Bone marrow (tissue), 2 donors: ENCODE measurements around the gene NEK7.
A peak's percentile ranks its signal among the peaks of the same experiment; 100 is the strongest.

ENCODE experiments used
- DNase-seq, 2 donors: peaks; one replicate each; lab custom pipeline; 2025; lab: John Stamatoyannopoulos, UW

The NEK7 gene

GRCh38 chr1:198255784-198256183 is 99.0 kb downstream of the NEK7 start:
- DNase-seq = no peak

GRCh38 chr1:198258491-198258890 is 101.7 kb downstream of the NEK7 start:
- no peak for DNase-seq

DNA sequence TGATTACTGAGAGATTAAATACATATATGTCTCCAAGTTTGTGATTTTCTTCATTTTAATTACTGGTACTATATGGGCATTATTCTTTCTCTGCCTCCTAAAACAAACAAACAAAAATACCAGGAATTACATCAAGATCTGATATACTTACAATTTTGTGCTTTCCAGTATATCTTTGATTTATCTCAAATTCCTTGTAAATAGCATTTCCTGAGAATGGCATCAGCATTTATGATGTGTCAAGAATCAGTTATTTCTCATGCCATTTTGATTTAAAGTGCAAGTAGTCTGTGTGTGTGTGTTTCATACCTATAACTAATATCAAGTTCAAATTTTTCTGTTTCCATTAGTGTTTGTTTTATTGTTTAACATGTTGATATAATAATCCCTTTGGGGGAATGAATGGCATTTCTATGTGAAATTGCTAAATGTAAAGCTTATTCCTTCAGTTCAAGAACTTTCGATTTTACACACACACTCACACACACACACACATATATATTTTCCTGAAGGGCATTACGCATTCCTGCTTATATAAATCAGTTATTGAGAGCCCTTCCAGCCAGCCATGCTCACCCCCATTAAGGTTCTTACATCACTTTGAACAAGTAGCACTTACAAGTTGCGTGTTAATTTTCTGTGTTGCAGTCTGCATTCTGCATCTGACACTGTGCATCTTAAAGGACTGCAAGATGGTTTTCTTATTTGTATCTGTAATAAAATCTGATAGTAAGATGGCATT is 102.7 kb downstream of the NEK7 start:
- DNase-seq = no peak

- DNase-seq = no peak
Measured at GRCh38 chr1:198261886-198262285, 105.1 kb downstream of the NEK7 start.

DNA sequence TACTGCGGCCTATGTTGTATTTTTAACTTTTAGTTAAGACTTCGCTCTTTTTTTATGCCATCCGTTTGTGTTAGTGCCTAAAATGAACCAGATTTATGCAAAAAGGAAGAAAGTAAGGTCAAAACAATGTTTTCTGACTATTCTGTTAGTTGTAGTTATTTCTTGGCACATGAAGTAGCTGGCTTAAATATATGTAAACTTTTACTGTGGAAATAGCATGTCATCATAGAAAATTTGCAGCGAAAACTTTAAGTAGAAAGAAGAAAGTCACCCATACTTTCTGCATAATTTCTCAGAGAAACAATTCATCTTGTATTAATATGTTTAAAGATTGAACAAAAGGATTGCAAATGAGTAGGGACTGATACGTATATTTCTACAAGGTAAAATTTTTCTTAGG is 106.4 kb downstream of the NEK7 start:
- DNase-seq = no peak

DNA sequence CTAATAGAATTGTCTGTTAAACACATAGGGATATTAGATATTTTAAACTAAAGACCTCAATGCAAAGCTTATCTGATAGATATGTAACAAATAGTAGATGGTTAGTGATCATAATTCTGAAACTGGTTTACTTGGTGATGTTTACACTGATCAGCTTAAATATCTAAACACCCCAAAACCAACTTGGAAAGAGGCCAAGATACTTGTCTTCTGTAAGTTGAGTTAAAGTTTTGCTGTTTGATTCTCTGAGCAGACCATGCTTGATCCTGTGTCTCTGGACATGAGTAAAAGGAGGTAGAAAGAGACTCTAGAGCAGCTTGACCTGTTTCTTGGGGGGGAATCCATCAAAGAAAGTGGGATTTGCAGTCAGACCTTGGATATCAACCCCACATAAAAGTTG is 107.5 kb downstream of the NEK7 start:
- no peak for DNase-seq

DNA sequence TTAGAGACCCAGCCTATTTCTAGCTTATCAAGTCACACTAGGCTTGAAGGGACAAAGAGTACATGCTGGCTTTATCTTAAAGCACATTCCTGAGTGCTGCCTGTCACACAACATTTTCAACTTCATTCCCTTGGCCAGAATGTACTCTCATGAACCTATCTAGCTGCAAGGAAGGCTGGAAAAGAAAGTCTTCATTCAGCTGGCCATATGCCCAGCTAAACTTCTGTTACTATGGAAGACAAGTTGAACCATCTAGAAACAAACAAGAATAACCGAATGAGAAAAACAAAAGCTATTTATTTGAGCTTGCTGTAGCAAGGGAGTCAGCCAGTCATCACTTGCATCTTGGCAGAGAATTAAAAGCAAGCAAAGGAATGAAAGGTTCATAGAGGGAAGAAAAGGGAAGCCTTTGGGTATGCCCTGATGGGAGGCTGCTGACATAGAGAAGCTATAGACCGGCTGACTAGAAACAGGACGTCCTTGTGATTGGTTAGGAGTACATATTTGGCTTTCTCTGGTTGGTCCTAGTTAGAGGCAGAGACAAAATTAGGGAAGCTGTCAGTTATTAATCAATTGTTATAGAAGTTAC is 108.4 kb downstream of the NEK7 start:
- DNase-seq = peak in 1 of 2 donors; percentile 20

DNA sequence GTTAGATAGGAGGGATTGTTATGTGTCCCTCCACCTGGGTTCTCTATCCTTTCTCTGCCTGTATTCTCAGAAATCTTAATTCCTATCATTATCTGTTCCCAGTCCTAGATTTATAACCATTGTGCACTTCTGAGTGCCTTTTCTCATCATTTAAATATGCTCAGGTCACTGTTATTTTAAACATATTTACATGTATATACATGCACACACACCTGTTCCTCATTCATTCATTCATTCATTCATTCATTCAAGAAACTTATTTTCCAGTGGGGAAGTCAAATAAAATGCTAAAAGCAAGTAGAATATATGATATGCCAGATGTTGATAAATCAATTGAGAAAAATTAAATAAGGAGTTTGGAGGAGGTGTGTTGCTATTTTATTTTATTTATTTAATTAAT is 110.3 kb downstream of the NEK7 start:
- DNase-seq = no peak

DNA sequence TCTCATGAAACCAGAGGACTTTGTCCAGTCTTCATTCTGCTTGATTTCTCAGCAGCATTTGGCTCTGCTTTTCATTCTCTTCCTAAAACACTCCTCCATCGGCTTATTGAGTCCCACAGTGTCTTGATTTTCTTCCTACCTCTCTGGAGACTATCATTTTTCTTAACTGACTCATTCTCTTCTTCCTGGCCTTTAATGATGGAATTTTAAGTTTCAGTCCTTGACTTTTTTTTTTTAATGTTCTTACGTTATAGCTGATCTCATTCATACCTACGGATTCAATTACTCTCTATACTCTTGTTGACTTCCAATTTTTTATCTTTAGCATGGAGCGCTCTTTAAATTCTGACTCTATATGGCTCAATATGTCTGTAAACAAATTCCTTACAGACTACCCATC is 111.1 kb downstream of the NEK7 start:
- DNase-seq = no peak

DNA sequence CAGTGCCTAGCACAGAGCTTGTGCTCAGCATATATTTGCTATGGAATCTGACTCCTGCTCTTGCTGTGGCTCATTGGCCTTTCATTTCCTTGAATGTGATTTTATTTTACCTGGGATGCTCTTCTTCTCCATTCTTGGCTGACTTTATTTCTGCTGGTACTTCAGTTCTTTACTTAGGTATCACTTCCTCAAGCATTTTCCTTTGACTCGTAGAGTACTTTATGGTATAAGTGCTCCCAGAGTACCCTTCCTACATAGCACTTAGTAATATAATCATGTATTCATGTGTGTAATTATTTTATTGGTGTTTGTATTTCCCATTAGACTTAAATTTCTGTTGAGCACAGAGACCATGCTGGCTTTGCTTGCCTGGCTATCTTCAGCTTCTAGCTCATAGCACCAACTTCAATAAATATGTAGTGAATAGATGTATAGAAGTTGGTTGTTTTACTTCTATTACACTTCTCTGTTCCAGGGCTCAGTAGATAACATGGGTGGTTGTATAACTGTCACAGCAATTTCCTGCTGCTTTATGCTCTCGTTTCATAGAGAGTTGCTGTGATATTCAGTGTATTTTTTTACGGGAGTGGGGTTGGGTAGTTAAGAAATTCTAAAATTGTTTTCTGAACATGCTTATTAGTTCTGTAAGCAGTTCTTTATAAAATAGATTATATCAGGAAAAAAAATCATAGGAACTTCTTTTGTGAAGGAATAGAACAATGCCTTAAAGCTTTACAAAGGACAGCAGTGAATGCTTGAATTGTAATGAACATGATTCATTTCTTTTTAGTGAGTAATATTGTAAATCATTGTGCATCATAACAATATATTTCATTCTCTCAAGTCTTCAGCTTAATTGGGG is 112.2 kb downstream of the NEK7 start:
- DNase-seq = no peak

- DNase-seq = no peak
Measured at GRCh38 chr1:198269646-198269940, 112.8 kb downstream of the NEK7 start.

- DNase-seq = no peak
Measured at GRCh38 chr1:198270273-198270828, 113.6 kb downstream of the NEK7 start.

GRCh38 chr1:198271467-198271866 is 114.7 kb downstream of the NEK7 start:
- DNase-seq = no peak

- DNase-seq = no peak
Measured at GRCh38 chr1:198272492-198272891, 115.7 kb downstream of the NEK7 start.

- no peak for DNase-seq
Measured at GRCh38 chr1:198273748-198274295, 117.0 kb downstream of the NEK7 start.

- DNase-seq = no peak
Measured at GRCh38 chr1:198275597-198275996, 118.8 kb downstream of the NEK7 start.

DNA sequence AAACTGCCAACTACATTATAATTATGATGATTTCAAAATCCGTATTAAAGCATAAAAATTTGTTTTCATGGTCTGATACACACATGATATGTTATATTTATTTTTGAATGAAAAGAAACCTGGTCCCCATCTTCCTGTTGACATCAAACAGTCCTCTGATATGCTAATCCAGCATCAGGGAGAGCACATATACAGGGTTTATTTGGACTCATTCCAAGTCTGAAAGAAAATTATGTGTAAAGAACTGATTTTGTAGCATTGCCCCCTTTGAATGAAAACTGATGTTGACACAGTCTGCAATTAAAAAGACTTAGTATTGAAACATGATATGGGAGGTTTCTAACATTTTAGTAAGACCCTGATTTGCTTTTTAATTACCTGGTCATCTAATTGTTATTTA is 119.4 kb downstream of the NEK7 start:
- no peak for DNase-seq

- no peak for DNase-seq
Measured at GRCh38 chr1:198278943-198279342, 122.1 kb downstream of the NEK7 start.

DNA sequence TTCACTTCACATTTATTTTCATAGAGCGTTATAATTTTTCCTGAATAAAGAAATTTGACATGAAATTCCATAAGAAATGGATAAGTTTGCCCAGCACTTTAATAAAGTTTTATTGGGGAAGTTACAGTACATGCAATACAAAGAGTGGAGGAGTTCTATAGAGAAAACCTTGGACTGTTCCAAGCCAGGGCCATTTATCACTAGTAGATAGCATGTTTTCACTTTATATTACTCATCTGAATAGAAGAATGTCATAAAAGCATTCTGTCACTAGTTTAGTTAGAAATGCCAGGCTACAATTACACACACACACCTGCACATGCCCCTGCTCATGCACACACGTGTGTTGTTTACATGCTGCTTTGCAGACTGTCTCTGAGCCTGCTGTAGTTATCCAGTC is 123.3 kb downstream of the NEK7 start:
- no peak for DNase-seq

GRCh38 chr1:198281911-198282310 is 125.1 kb downstream of the NEK7 start:
- no peak for DNase-seq

DNA sequence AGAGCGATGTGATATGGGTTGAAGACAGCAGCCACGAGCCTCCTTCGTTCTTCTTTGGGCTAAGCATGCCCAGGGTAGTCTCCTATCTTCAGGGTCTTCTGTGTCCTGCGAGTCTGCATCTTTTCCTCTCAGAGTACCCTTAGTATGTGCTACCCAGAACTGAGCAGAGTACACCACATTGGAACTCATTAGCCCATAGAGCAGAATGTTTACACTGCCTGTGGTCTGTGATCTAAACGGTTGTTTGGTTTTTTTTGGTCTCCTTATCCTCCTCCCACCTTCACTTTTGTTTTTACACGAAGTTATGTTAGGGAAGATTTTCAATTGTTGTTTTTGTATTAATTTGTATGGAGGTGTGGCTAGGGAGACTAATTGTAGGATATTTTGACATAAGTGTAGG is 126.4 kb downstream of the NEK7 start:
- no peak for DNase-seq

DNA sequence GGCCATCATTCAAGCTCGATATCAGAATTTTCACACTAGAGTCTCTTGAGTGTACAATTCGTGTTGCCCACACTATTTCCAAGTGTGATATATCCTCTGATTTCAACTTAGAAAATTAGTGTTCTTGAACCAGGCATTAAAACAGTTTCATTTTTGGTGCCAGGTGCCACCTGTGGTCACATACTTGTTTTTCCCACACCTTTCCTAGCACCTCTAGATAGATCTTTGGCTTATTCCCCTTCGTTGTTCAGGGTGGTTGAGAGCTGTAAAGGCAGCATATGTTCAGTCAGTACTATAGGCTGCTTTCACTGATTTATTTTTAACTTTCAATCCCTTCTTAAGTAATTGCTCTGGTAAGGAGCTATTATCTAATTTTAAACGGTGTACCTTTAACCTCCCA is 131.1 kb downstream of the NEK7 start:
- no peak for DNase-seq
